ENCODE data around the gene PPP4R1.

PPP4R1 gene

GRCh38 chr18:9637036-9637767 lies 22.8 kb upstream of the PPP4R1 start:
- Histone ChIP-seq H3K36me3 (no peaks in the 10 kb centered on the region), H3K27me3 (no peaks in the 10 kb centered on the region), H3K9me3 (no peaks in the 10 kb centered on the region), H3K4me1 (ENCODE audit: control insufficient read depth in 1 of 2, insufficient read depth in 1 of 2, low read depth in 1 of 2, low read length in 1 of 2) (no peaks in the 10 kb centered on the region), H3K4me3 (ENCODE audit: low read depth in 1 of 2, low read length in 1 of 2) (no peak overlapping the region), H3K27ac (no peak overlapping the region)
- TF ChIP-seq, protein P1, sequence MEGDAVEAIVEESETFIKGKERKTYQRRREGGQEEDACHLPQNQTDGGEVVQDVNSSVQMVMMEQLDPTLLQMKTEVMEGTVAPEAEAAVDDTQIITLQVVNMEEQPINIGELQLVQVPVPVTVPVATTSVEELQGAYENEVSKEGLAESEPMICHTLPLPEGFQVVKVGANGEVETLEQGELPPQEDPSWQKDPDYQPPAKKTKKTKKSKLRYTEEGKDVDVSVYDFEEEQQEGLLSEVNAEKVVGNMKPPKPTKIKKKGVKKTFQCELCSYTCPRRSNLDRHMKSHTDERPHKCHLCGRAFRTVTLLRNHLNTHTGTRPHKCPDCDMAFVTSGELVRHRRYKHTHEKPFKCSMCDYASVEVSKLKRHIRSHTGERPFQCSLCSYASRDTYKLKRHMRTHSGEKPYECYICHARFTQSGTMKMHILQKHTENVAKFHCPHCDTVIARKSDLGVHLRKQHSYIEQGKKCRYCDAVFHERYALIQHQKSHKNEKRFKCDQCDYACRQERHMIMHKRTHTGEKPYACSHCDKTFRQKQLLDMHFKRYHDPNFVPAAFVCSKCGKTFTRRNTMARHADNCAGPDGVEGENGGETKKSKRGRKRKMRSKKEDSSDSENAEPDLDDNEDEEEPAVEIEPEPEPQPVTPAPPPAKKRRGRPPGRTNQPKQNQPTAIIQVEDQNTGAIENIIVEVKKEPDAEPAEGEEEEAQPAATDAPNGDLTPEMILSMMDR (IDR thresholded peaks at IDR 0.05), result no peak

DNA sequence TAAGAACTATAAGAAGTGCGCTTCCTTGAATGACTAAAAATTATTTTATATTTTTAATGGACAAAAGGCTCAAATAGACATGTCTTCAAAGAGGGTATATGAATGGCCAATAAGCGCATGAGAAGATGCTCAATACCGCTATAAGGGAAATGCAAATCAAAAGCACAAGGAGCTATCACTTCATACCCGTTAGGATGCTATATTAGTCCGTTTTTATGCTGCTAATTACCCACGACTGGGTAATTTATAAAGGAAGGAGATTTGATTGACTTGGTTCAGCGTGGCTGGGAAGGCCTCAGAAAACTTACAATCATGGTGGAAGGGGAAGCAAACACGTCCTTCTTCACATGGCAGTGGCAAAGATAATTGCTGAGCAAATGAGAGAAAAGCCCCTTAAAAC lies 20.5 kb upstream of the PPP4R1 start:
- no peaks in the 10 kb centered on the region for H3K27me3 ChIP-seq
- H3K27ac ChIP-seq, result no peak overlapping the region
- TF ChIP-seq, protein P1 (IDR thresholded peaks at IDR 0.05), result no peak
- no peaks in the 10 kb centered on the region for H3K9me3 ChIP-seq
- H3K4me3 ChIP-seq (ENCODE audit: low read depth in 1 of 2, low read length in 1 of 2), result no peak overlapping the region
- no peaks in the 10 kb centered on the region for H3K36me3 ChIP-seq
- peaks cover 7% of the 10 kb centered on the region in 2 experiments for H3K4me1 ChIP-seq (ENCODE audit: control insufficient read depth in 1 of 2, insufficient read depth in 1 of 2, low read depth in 1 of 2, low read length in 1 of 2)

DNA sequence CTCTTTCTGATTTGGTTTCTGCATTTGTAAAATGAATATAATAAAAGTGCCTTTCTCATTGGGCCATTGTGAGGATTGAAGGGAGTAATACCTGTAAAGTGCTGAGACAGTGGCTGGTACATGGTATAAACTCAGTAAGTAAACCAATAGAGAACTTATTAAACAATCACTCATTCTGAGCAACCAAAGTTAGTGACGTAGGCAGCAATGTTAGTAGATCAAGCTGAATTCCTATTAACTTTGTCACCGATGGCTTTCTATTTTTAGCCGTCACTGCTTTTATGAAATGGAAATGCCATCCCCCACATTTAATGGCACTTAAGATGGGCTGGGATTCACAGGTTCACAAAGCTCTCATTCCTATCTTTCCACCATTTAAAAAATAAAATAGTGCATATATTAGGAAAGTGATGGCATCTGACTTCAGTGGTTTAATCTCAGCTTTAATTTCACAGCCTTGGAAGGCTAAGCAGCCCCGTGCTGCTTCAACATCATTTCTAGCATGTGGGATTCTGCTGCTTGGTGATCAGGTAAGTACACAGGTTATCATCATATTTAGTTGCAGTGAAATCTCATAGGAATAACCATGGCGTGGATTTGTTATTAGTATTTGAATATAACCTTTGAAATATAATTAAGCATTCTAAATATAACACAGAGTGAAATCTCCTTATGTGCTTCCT lies 17.6 kb upstream of the PPP4R1 start:
- TF ChIP-seq, protein P1 (IDR thresholded peaks at IDR 0.05), result no peak
- Histone ChIP-seq H3K9me3 (no peaks in the 10 kb centered on the region), H3K27me3 (no peaks in the 10 kb centered on the region), H3K36me3 (no peaks in the 10 kb centered on the region), H3K4me1 (ENCODE audit: control insufficient read depth in 1 of 2, insufficient read depth in 1 of 2, low read depth in 1 of 2, low read length in 1 of 2) (peaks cover 11 to 15% of the 10 kb centered on the region in 2 experiments), H3K4me3 (ENCODE audit: low read depth in 1 of 2, low read length in 1 of 2) (no peak overlapping the region), H3K27ac (no peak overlapping the region)

- TF ChIP-seq, protein P1 (IDR thresholded peaks at IDR 0.05), result no peak
- Histone ChIP-seq H3K9me3 (no peaks in the 10 kb centered on the region), H3K4me3 (ENCODE audit: low read depth in 1 of 2, low read length in 1 of 2) (no peak overlapping the region), H3K27ac (peak overlapping the region; percentile 37), H3K4me1 (ENCODE audit: control insufficient read depth in 1 of 2, insufficient read depth in 1 of 2, low read depth in 1 of 2, low read length in 1 of 2) (peaks cover 11 to 15% of the 10 kb centered on the region in 2 experiments), H3K27me3 (no peaks in the 10 kb centered on the region), H3K36me3 (no peaks in the 10 kb centered on the region)
Measured at GRCh38 chr18:9630444-9630843, 16.1 kb upstream of the PPP4R1 start.

DNA sequence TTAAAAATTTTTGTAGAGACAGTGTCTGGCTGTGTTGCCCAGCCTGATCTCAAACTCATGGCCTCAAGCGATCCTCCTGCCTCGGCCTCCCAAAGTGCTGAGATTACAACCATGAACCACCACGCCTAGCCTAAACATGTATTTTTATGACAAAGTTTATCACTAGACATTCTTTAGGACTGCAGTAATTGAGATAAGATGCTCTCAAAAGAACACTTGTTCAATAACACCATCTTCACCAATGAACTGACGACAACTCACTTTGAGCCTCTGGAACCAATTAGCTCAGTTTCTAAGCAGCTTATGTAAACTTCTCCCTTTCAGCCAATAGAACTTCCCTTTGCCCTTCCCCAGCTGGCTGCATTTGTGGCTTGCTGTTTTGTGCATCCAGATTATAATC lies 15.3 kb upstream of the PPP4R1 start:
- Histone ChIP-seq H3K27ac (peak overlapping the region; percentile 37), H3K4me3 (ENCODE audit: low read depth in 1 of 2, low read length in 1 of 2) (no peak overlapping the region), H3K36me3 (no peaks in the 10 kb centered on the region), H3K4me1 (ENCODE audit: control insufficient read depth in 1 of 2, insufficient read depth in 1 of 2, low read depth in 1 of 2, low read length in 1 of 2) (peaks cover 11 to 15% of the 10 kb centered on the region in 2 experiments), H3K27me3 (no peaks in the 10 kb centered on the region), H3K9me3 (no peaks in the 10 kb centered on the region)
- TF ChIP-seq, protein P1 (IDR thresholded peaks at IDR 0.05), result no peak

Measured in neutrophil (primary cell).